Astrocyte (in vitro differentiated cells and primary cell): ENCODE results near the gene WTAP.

ENCODE experiments used
- CTCF ChIP-seq: IDR thresholded peaks from 2 replicates; pipeline ENCODE4 v1.5.1; 2011; ENCODE audit warnings: low read depth, mild to moderate bottlenecking, inconsistent platforms, low read length, moderate library complexity; ENCODE audit not compliant: insufficient read depth
- EZH2 ChIP-seq: IDR thresholded peaks from 2 replicates; pipeline ENCODE4 v1.6.1; 2012; ENCODE audit warnings: mild to moderate bottlenecking, low read length, inconsistent platforms; ENCODE audit not compliant: insufficient read depth

DNA sequence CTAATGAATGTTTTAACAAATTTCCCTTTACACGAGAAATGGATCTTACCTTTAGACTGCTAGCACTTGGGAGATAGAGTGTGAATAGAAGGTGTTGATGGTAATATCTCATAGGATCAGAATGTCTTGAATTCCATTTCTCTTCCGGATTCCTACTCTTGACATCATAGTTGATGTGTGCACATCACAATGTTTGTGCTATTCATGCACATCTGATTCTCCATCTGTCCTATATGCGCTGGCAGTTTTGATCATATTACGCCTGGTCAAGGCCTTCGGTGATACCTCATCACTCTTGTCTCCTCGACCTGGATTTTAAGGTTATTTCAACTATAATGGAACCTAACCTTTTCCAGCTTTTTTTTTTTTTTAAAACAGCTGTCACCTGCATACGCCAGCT lies 17.8 kb downstream of the WTAP start:
- no peak for TF ChIP-seq CTCF
- no peak for TF ChIP-seq EZH2
